GM12872 (cell line): ENCODE results near the gene FOXO6.

Experiments
- CTCF ChIP-seq: IDR thresholded peaks from 3 replicates; pipeline ENCODE4 v1.5.1; 2011; ENCODE audit warnings: low read depth, mild to moderate bottlenecking, low read length, moderate library complexity; ENCODE audit not compliant: insufficient read depth

FOXO6 gene

DNA sequence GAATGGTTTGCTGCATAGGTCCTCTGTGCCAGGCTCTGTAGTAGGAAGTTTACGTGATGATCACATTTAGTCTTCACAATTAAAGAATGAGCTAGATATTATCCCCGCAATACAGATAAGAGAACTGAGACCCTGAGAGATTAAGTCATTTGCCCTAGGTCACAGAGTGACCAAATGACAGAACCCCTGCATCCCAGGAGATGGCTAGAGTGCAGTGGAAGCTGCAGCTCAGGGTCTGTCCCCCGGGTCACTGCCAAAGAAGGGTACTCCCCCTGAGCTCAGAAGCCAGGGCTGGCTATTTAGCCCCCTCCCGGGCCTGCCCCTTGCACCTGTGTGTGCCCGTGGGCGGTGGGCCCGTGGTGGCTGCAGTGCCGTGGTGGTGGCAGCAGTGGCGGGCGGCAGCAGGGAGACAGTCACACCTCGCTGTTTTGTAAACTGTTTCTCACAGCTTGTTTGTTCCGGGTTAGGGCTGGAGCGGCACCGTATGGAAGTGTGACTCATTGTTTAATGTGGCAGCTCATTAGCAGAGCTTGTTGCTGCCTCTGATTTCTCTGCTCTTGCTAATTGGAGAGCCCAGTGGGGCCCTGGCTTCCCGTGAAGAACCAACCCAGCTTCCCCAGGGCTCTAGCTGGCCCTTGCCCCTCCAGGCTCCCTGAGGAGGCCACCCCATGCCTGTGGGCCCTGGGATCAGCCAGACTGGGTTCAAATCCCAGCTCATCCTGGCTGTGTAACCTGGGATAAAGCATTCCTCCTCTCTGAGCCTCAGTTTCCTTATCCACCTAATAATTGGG, 19.3 kb upstream of the FOXO6 start:
- no peak for TF ChIP-seq CTCF

DNA sequence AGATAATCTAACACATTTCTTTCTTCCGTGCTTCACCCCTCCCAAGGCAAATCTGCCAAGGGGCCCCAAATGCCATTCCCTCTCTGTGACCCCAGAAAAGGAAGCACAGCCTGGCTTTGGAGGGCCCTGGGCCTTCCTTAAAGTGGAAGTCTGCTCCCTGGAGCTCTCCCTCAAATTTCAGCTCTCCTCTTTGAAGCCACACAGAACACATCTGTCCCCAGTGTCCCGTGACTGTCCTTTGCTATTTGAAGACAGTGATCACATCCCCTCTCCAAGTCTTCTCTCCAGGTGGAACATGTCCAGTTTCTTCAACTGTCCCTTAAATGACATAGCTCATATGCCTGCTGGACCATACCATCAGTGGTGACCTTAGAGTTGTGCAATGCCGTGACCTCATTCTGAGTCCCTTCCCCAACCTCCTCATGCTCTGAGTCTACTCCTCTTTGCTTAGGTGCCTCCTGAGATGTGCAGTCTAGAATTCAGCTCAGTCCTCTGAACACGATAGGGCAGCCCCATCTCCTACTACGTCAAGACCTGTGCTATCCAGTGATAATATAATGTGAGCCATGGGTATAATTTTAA, 18.4 kb upstream of the FOXO6 start:
- no peak for TF ChIP-seq CTCF

GRCh38 chr1:41343790-41344699, 17.2 kb upstream of the FOXO6 start:
- no peak for TF ChIP-seq CTCF

DNA sequence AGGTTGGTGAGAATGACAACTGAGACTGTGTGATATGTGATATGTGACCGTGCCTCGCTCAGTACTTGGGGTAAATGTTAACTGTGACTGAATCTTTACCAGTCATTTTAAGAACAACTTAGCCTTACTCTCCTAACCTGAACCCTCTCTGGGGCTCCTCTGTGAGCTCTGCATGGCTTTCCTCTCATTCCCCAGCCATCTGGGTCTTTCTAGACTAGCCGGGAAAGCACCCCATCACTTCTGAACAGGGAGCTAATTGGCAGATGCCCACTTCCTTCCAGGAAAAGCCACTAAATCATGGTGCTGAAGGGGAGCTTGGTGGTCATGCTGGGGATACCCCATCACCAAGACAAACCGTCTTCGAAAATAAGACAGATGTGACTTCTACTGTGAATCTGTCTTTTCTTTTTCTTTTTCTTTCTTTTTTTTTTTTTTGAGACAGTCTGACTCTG, 16.5 kb upstream of the FOXO6 start:
- TF ChIP-seq CTCF, result no peak

DNA sequence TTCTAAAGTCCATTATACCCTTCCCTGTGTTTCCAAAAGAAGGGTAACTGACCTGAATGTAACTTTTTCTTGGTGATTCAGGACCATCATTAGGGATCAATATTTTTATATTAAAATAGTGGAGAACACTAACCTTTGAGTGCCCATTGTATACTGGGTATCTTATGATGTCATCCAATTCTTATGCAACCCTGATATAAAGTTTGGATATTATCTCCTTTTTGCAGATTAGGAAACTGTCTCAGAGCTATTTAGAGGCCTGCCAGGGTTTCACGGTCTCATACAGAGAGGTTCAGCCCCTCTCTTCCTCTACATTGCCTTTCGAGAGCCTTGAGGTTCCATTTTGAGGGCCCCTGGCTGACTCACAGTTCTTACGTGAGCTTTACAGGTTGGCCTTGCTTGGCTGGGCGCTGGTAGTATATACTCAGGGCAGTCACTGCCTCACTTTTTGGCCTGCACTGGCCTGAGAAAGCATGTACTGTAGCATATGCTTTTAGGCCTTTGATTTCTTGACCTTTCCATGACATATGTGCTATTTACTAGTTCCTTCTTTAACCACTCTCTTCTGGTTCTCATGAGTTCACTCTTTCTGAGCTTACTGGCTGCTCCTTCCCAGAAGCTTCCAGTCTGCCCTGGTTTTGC, 15.7 kb upstream of the FOXO6 start:
- no peak for TF ChIP-seq CTCF

GRCh38 chr1:41347276-41347675, 14.0 kb upstream of the FOXO6 start:
- no peak for TF ChIP-seq CTCF

- TF ChIP-seq CTCF, result no peak
These were observed 12.8 kb upstream of the FOXO6 start for GRCh38 chr1:41348394-41348793.
